Measurements from ENCODE around the gene SASH1. TPM values are rescaled to one million over a fixed set of nuclear protein-coding genes. Genes with fewer than 3 reads are reported as not detected.

Gene SASH1
- polyA plus RNA-seq, 1 experiment, result 32.2 TPM

GRCh38 chr6:148345176-148345575, 2.5 kb downstream of the SASH1 start:
- POLR2A ChIA-PET, result no interaction called here

GRCh38 chr6:148345578-148345977, 2.9 kb downstream of the SASH1 start:
- CTCF ChIA-PET, result no interaction called here
- no peak for DNase-seq (ENCODE audit: low read depth)
- Histone ChIP-seq H3K4me3 (ENCODE audit: low read depth, low read length) (no peak overlapping the region), H3K36me3 (ENCODE audit: control insufficient read depth, insufficient read depth, low read length) (no peaks in the 10 kb centered on the region; the same call in 1 of the 2 replicates), H3K27me3 (ENCODE audit: control insufficient read depth, insufficient read depth, low read length) (no peaks in the 10 kb centered on the region)
- no peak for TF ChIP-seq CTCF (IDR thresholded peaks at IDR 0.05; ENCODE audit: insufficient read depth, low read depth, low read length)
- POLR2A ChIA-PET, result no interaction called here

More at GRCh38 chr6:148345176-148345575, 2.5 kb downstream of the SASH1 start:
- no peak for DNase-seq (ENCODE audit: low read depth)
- CTCF ChIA-PET, result no interaction called here
- TF ChIP-seq CTCF (IDR thresholded peaks at IDR 0.05; ENCODE audit: insufficient read depth, low read depth, low read length), result no peak
- Histone ChIP-seq H3K4me3 (ENCODE audit: low read depth, low read length) (no peak overlapping the region), H3K27me3 (ENCODE audit: control insufficient read depth, insufficient read depth, low read length) (no peaks in the 10 kb centered on the region), H3K36me3 (ENCODE audit: control insufficient read depth, insufficient read depth, low read length) (no peaks in the 10 kb centered on the region; the same call in 1 of the 2 replicates)

- no peak overlapping the region for H3K4me3 ChIP-seq (ENCODE audit: low read depth, low read length)
- DNase-seq (ENCODE audit: low read depth), result no peak
- POLR2A ChIA-PET, result no interaction called here
- CTCF ChIA-PET, result no interaction called here
- no peaks in the 10 kb centered on the region; the same call in 1 of the 2 replicates for H3K36me3 ChIP-seq (ENCODE audit: control insufficient read depth, insufficient read depth, low read length)
- H3K27me3 ChIP-seq (ENCODE audit: control insufficient read depth, insufficient read depth, low read length), result no peaks in the 10 kb centered on the region
- TF ChIP-seq CTCF (IDR thresholded peaks at IDR 0.05; ENCODE audit: insufficient read depth, low read depth, low read length), result no peak
These were observed 4.2 kb downstream of the SASH1 start for GRCh38 chr6:148346681-148347440.

- no peak for DNase-seq (ENCODE audit: low read depth)
- TF ChIP-seq CTCF (IDR thresholded peaks at IDR 0.05; ENCODE audit: insufficient read depth, low read depth, low read length), result no peak
- Histone ChIP-seq H3K27me3 (ENCODE audit: control insufficient read depth, insufficient read depth, low read length) (no peaks in the 10 kb centered on the region), H3K4me3 (ENCODE audit: low read depth, low read length) (no peak overlapping the region), H3K36me3 (ENCODE audit: control insufficient read depth, insufficient read depth, low read length) (no peaks in the 10 kb centered on the region; the same call in 1 of the 2 replicates)
- CTCF ChIA-PET, result no interaction called here
- POLR2A ChIA-PET, result no interaction called here
These were observed 4.9 kb downstream of the SASH1 start for GRCh38 chr6:148347441-148348054.

- Histone ChIP-seq H3K36me3 (ENCODE audit: control insufficient read depth, insufficient read depth, low read length) (no peaks in the 10 kb centered on the region; the same call in 1 of the 2 replicates), H3K27me3 (ENCODE audit: control insufficient read depth, insufficient read depth, low read length) (no peaks in the 10 kb centered on the region), H3K4me3 (ENCODE audit: low read depth, low read length) (no peak overlapping the region)
- TF ChIP-seq CTCF (IDR thresholded peaks at IDR 0.05; ENCODE audit: insufficient read depth, low read depth, low read length), result no peak
- CTCF ChIA-PET, result no interaction called here
- DNase-seq (ENCODE audit: low read depth), result no peak
- POLR2A ChIA-PET, result no interaction called here
These were observed 5.7 kb downstream of the SASH1 start for GRCh38 chr6:148348335-148348734.

Measured in BJ (cell line).